Chondrocyte (in vitro differentiated cells): Measurements from ENCODE around the gene SP6. TPM values are rescaled to one million over a fixed set of nuclear protein-coding genes. Genes with fewer than 3 reads are reported as not detected.
A peak's percentile ranks its signal among the peaks of the same experiment; 100 is the strongest.

Source experiments
- DNase-seq: peaks from one replicate; pipeline ENCODE4 v3.0.0; 2021; ENCODE audit warnings: mixed read lengths, low spot score
- H3K27ac Mint-ChIP-seq: one replicate; pipeline ENCODE4 v1.8.0; 2021; ENCODE audit warnings: mild to moderate bottlenecking, moderate library complexity, mixed read lengths; ENCODE audit not compliant: unreplicated experiment
- H3K27me3 Mint-ChIP-seq: 2 replicates; pipeline ENCODE4 v1.8.0; 2021; ENCODE audit warnings: low read depth, mixed read lengths
- H3K36me3 Mint-ChIP-seq: 2 replicates; pipeline ENCODE4 v1.8.0; 2021; ENCODE audit warnings: low read depth, mixed read lengths
- H3K4me1 Mint-ChIP-seq: 2 replicates; pipeline ENCODE4 v1.8.0; 2021; ENCODE audit warnings: low read depth, mild to moderate bottlenecking, mixed read lengths
- H3K4me3 Mint-ChIP-seq: one replicate; pipeline ENCODE4 v1.8.0; 2021; ENCODE audit warnings: mild to moderate bottlenecking, moderate library complexity, mixed read lengths; ENCODE audit not compliant: unreplicated experiment
- H3K9me3 Mint-ChIP-seq: 2 replicates; pipeline ENCODE4 v1.8.0; 2021; ENCODE audit warnings: low read depth, mixed read lengths
- total RNA-seq: library from RNA; stranded (reverse); gene quantifications from 3 replicates; pipeline ENCODE4 v1.2.1, GENCODE V29; 2021
- TF ChIP-seq, protein P1 (sequence below): fragments of 200-600 bp; sonication (generic); IDR thresholded peaks from 2 replicates; pipeline ENCODE4 v1.5.0; 2021; ENCODE audit warnings: antibody characterized with exemption, mild to moderate bottlenecking, moderate library complexity

SP6 gene
- total RNA-seq, 1 donor from 2014 or later = 0.05 TPM

DNA sequence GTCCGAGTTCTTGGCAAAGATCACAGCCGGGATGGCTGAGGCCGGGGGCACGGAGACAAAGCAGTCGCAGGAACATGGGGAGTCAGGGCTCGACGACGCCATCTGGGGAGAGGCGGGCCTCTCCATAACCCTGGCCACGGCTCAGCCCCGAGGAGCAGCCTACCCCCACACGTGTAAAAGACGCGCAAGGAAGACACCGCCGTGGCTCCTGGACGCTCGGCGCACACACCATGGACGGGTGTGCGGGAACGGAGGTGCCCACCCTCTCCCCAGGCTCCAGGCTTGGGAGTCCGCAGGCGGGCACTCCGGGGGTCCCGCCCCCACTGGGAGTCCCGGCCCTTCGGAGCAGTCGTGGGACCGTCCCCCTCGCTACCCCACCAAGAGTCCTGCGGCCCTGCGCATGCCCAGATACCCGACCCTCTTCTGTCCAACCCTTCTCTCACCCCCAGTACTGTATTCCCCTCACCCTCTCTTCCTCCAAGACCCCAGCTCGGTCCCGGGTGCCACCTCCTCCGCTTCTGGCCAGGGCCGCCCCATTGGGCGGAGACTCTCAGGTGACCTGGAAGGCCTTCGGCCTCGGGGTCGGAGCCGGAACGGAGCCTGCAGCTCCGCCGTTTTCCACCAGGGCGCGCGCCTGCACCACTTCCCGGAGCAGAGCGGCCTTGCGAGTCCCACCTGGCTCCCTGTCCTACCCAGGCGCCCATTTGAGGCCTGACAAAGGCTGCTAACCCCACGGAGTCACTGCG, 10.0 kb downstream of the SP6 start, which contains the start of gene SCRN2:
Gene SCRN2 (minus strand): TSS at position 532 of the 746 bp plus-strand sequence. CDS start 430 bp downstream, at position 102.
- peaks cover 23% of the 10 kb centered on the region for H3K4me1 Mint-ChIP-seq
- peak within 1 kb of the TSS; percentile 97 for H3K4me3 Mint-ChIP-seq
- TF ChIP-seq, protein P1, sequence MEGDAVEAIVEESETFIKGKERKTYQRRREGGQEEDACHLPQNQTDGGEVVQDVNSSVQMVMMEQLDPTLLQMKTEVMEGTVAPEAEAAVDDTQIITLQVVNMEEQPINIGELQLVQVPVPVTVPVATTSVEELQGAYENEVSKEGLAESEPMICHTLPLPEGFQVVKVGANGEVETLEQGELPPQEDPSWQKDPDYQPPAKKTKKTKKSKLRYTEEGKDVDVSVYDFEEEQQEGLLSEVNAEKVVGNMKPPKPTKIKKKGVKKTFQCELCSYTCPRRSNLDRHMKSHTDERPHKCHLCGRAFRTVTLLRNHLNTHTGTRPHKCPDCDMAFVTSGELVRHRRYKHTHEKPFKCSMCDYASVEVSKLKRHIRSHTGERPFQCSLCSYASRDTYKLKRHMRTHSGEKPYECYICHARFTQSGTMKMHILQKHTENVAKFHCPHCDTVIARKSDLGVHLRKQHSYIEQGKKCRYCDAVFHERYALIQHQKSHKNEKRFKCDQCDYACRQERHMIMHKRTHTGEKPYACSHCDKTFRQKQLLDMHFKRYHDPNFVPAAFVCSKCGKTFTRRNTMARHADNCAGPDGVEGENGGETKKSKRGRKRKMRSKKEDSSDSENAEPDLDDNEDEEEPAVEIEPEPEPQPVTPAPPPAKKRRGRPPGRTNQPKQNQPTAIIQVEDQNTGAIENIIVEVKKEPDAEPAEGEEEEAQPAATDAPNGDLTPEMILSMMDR = peak; percentile 99
- DNase-seq = no peak
- H3K27me3 Mint-ChIP-seq = peaks cover 6% of the 10 kb centered on the region
- peak within 1 kb of the TSS; percentile 79 for H3K27ac Mint-ChIP-seq
- peaks cover 2% of the 10 kb centered on the region for H3K36me3 Mint-ChIP-seq
- H3K9me3 Mint-ChIP-seq = no peaks in the 10 kb centered on the region

DNA sequence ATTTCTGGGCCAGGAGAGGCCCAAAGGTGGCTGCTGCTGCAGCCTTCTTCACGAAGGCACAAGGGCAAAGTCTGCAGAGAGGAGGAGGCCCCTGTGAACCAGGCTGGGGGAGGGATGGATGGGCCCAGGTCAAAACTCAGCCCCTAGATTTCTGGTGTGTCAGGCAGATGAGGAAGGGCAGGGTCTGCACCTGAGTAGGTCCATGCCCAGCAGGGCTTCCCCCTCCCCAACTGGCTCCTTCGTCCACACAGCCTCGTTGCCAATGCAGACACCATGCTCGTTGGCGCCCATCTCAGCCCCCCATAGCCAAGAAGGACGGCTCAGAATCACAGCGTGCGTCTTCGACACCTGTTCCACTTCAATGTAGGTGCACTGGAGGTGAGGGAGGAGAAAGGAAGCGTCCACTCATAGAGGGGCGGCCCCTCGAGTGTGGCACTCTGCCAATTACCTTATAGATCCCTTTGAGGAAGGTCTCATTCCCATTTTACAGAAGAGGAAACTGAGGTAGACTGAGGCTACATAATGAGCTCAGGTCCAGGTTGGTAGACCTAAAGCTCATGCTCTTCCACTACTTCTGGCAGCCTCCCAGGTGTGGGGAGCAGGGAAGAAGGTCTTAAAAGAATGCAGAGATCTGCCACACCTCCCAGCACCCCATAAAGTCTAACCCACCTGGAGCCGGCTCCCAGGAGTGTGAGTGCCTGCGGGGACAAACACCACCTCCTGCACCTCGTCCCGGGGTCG, 10.8 kb downstream of the SP6 start:
- Mint-ChIP-seq H3K27me3 (peaks cover 3% of the 10 kb centered on the region), H3K27ac (no peak overlapping the region), H3K4me1 (peaks cover 23% of the 10 kb centered on the region), H3K4me3 (peak overlapping the region; percentile 97), H3K9me3 (no peaks in the 10 kb centered on the region), H3K36me3 (peaks cover 2% of the 10 kb centered on the region)
- TF ChIP-seq, protein P1 = no peak
- DNase-seq = no peak

DNA sequence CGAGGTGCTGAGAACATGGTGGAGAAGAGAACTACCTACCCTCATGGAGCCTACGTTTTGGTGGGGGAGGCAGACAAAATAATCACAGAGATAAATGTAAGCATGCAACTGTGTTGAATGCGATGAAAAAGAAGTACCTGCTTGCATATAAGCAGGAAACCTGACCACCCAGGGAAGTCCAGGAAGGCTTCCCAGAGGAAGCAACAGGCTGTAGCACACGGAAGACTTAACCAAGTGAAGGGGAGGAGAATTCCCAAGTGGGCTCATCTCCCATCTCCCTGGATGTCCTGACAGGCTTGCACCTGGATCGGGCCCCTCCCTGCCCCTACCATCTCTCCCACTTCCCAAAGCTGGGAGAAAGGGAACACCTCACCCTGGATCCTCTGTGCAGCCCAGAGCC, 11.9 kb downstream of the SP6 start:
- no peak for DNase-seq
- Mint-ChIP-seq H3K27me3 (no peaks in the 10 kb centered on the region), H3K9me3 (no peaks in the 10 kb centered on the region), H3K4me3 (no peak overlapping the region), H3K27ac (no peak overlapping the region), H3K36me3 (peaks cover 2% of the 10 kb centered on the region), H3K4me1 (peaks cover 23% of the 10 kb centered on the region)
- TF ChIP-seq, protein P1 = no peak

DNA sequence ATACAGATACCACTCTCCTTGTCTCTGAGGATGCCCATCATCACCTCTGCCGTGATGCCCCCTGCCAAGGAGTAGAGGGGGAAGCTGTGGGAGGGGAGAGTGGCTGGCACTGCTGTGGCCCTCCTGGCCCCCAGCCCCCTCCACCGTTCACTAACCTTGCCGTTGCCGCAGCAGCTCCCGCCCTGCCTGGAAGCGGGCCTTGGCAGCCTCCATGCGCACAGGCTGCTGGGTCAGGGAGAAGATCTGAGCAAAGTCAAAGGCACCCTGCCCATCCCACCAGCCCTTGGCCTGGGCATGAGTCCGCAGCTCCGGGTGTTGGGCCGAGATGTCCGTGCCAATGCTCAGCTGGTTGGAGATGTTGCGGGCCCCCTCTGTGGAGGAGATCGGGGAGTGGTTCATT, 12.3 kb downstream of the SP6 start:
- Mint-ChIP-seq H3K36me3 (peaks cover 2% of the 10 kb centered on the region), H3K27me3 (no peaks in the 10 kb centered on the region), H3K9me3 (no peaks in the 10 kb centered on the region), H3K27ac (no peak overlapping the region), H3K4me3 (no peak overlapping the region), H3K4me1 (peaks cover 23% of the 10 kb centered on the region)
- no peak for DNase-seq
- TF ChIP-seq, protein P1 = no peak

DNA sequence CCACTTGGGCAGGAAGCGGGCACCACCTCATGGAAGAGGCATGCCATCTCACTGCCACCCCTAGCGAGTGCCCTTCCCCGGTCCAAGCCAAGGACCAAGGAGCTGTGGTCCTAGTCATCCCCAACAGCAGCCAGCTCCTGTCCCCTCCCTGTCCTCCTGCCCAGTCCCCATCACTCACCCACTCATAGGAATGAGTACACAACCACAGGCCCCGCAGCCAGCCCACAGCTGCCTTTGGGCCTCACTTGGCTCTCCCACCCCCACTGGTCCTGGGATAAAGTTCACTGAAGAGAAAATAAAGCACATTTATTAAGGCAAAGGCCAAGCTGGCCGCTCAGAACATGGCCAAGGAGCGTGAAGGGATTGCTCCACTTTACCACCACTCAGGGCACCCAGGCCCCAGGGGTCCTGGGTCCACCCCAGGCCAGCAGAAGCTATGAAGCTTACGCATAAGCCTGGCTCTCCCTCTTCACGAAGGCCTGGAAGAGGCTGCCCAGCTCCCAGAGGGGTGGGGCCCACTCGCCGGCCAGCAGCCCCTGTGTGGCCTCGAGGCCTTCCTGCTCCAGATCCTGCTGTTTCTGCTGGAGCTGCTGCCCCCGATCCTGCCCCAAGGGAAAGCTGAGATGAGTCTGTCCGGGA, 13.4 kb downstream of the SP6 start:
- H3K9me3 Mint-ChIP-seq = no peaks in the 10 kb centered on the region

More for the DNA sequence above, 13.4 kb downstream of the SP6 start:
- DNase-seq = no peak
- Mint-ChIP-seq H3K36me3 (peaks cover 2% of the 10 kb centered on the region), H3K4me1 (peaks cover 18% of the 10 kb centered on the region), H3K27me3 (no peaks in the 10 kb centered on the region), H3K4me3 (no peak overlapping the region), H3K27ac (no peak overlapping the region)
- TF ChIP-seq, protein P1 = no peak
